H1 (cell line): ENCODE measurements around the gene TRABD2A.

Source experiments
- EZH2 ChIP-seq: fragments of 200-600 bp; sonication (generic); IDR thresholded peaks from 2 replicates; pipeline ENCODE4 v1.7.1; 2012; ENCODE audit warnings: low read depth, mild to moderate bottlenecking, moderate library complexity, low read length, inconsistent platforms; ENCODE audit not compliant: severe bottlenecking
- GTF2F1 ChIP-seq: IDR thresholded peaks from 2 replicates; pipeline ENCODE4 v1.6.1; 2012; ENCODE audit warnings: low read depth, low read length, improper control_type of control experiment, borderline replicate concordance
- JUND ChIP-seq: IDR thresholded peaks from 2 replicates; pipeline ENCODE4 v1.6.1; 2011; ENCODE audit warnings: mild to moderate bottlenecking, improper control_type of control experiment, low read length
- POLR2A ChIP-seq, 2 experiments: IDR thresholded peaks; 1 replicate in 1 of 2; 2 replicates in 1 of 2; pipeline ENCODE4 v1.6.1; 2011; ENCODE audit warnings: low read depth in 2 of 2, low read length in 2 of 2, mild to moderate bottlenecking in 2 of 2; ENCODE audit errors: control extremely low read depth in 1 of 2
- TF ChIP-seq, protein P1 (sequence below), 3 experiments: IDR thresholded peaks; 1 replicate in 2 of 3; 2 replicates in 1 of 3; pipeline versions ENCODE4 v1.5.1 to v1.6.1; 2011; ENCODE audit warnings: low read length in 3 of 3, mild to moderate bottlenecking in 3 of 3, inconsistent platforms in 2 of 3, low read depth in 1 of 3, moderate library complexity in 1 of 3; ENCODE audit not compliant: insufficient read depth in 1 of 3; ENCODE audit errors: control extremely low read depth in 1 of 3

DNA sequence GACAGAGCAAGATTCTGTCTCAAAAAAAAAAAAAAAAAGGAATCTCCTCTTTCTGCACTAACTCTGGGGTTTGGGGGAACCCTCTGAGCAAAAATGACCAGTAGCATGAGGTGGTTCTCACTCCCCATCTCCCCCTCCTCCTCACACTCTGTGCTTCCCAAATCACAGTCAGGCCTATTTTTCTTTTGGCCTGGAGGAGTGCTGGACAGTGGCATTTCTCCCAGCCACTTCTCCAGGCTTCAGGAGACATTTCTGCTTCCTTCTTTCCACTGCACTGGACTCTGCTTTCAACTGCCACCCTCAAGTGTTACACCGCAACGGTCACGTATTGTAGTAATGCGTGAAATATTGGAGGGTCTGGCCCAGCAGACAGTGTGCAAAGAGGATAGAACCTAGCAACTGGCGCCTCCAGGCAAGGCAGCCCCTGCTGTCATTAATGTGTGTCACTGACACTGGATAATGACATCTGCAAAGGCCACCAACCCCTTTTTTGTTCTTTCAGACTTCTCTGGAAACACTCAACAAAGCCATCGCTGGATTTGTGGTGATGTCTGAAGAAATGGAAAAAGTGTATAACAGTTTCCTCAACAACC lies 68.9 kb downstream of the TRABD2A start:
- TF ChIP-seq POLR2A (IDR thresholded peaks at IDR 0.05; ENCODE audit: control extremely low read depth in 1 of 2, low read depth in 2 of 2, low read length in 2 of 2) (no peak), EZH2 (no peak), GTF2F1 (no peak), JUND (no peak)
- TF ChIP-seq, protein P1, sequence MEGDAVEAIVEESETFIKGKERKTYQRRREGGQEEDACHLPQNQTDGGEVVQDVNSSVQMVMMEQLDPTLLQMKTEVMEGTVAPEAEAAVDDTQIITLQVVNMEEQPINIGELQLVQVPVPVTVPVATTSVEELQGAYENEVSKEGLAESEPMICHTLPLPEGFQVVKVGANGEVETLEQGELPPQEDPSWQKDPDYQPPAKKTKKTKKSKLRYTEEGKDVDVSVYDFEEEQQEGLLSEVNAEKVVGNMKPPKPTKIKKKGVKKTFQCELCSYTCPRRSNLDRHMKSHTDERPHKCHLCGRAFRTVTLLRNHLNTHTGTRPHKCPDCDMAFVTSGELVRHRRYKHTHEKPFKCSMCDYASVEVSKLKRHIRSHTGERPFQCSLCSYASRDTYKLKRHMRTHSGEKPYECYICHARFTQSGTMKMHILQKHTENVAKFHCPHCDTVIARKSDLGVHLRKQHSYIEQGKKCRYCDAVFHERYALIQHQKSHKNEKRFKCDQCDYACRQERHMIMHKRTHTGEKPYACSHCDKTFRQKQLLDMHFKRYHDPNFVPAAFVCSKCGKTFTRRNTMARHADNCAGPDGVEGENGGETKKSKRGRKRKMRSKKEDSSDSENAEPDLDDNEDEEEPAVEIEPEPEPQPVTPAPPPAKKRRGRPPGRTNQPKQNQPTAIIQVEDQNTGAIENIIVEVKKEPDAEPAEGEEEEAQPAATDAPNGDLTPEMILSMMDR (IDR thresholded peaks at IDR 0.05; ENCODE audit: control extremely low read depth in 1 of 3, insufficient read depth in 1 of 3, low read depth in 1 of 3, low read length in 3 of 3): no peak
